HFF-Myc (cell line): ENCODE measurements around the gene CYB561.
A peak's percentile ranks its signal among the peaks of the same experiment; 100 is the strongest.

Source experiments
- DNase-seq: peaks from one replicate; pipeline ENCODE4 v3.0.0-alpha.2; 2011; ENCODE audit warnings: low read depth; ENCODE audit errors: extremely low read depth
- H3K4me3 ChIP-seq: replicated peaks from 2 replicates; pipeline ENCODE4 v1.5.1; 2011; ENCODE audit warnings: low read depth, mild to moderate bottlenecking, control low read depth, low read length
- CTCF ChIP-seq: IDR thresholded peaks from 2 replicates; pipeline ENCODE4 v1.5.1; 2012; ENCODE audit warnings: mild to moderate bottlenecking, low read depth, low read length, control low read depth; ENCODE audit errors: missing control alignments

Gene CYB561

GRCh38 chr17:63426917-63427308 is 19.2 kb downstream of the CYB561 start:
- no peak for TF ChIP-seq CTCF
- no peak for DNase-seq
- H3K4me3 ChIP-seq = no peak overlapping the region

- no peak for DNase-seq
- TF ChIP-seq CTCF = no peak
- H3K4me3 ChIP-seq = no peak overlapping the region
Observed at GRCh38 chr17:63426041-63426916, 19.8 kb downstream of the CYB561 start.

- H3K4me3 ChIP-seq = no peak overlapping the region
- TF ChIP-seq CTCF = peak; percentile 88
- DNase-seq = peak; percentile 77
Observed at GRCh38 chr17:63425483-63425882, 20.6 kb downstream of the CYB561 start.

- TF ChIP-seq CTCF = no peak
- DNase-seq = no peak
- no peak overlapping the region for H3K4me3 ChIP-seq
Observed at GRCh38 chr17:63423963-63424362, 22.1 kb downstream of the CYB561 start.

- no peak for DNase-seq
- no peak for TF ChIP-seq CTCF
- H3K4me3 ChIP-seq = no peak overlapping the region
Observed at GRCh38 chr17:63423251-63423950, 22.7 kb downstream of the CYB561 start.

GRCh38 chr17:63421681-63422645 is 24.1 kb downstream of the CYB561 start:
- no peak for DNase-seq
- H3K4me3 ChIP-seq = no peak overlapping the region
- TF ChIP-seq CTCF = no peak
